GM19328 (cell line): ENCODE data around the gene DNAH17.

ENCODE experiments used
- ATAC-seq: cut with Tn5 transposase; IDR thresholded peaks from one replicate; pipeline ENCODE4 v1.9.1; 2021; ENCODE audit warnings: mild to moderate bottlenecking, moderate library complexity; ENCODE audit not compliant: unreplicated experiment

The DNAH17 gene

GRCh38 chr17:78460176-78460675 lies 117.0 kb downstream of the DNAH17 start:
- ATAC-seq = no peak

- no peak for ATAC-seq
Measured at GRCh38 chr17:78459696-78460095, 117.5 kb downstream of the DNAH17 start.

- ATAC-seq = no peak
Measured at GRCh38 chr17:78458736-78459335, 118.4 kb downstream of the DNAH17 start.

- ATAC-seq = no peak
Measured at GRCh38 chr17:78458091-78458490, 119.1 kb downstream of the DNAH17 start.

GRCh38 chr17:78454346-78454745 lies 122.8 kb downstream of the DNAH17 start:
- ATAC-seq = no peak

- no peak for ATAC-seq
Measured at GRCh38 chr17:78451753-78452152, 125.4 kb downstream of the DNAH17 start.

DNA sequence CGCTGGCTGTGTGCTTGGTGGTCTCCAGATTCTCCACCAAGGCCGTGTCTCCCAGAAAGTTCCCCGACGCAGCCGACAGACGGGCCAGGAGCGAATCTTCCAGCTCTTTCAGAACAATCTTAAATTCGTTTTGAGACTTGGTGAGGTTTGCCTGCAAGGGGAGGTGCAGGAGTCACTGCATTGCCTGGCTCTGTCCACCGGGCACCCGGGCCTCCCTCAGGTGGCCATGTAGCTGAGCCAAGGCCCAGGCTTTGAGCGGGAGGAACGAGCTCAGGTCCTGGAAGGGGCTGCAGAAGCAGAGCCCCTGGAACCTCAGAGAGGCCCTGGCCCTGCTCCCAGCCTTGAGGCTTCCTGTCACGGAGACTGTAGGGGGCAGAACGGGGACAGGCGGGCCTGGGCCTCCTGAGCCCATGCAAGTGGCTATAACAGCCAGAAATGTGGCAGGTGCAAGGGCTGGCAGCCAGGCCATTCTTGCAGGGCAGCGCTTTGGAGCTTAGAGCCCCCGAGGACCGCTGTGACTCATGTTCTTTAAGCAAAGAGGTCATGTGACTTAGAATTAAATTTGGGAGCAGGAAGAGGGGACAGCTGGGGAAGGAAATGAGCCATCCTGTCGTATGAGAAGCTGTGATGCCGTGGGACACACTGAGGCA lies 126.4 kb downstream of the DNAH17 start:
- no peak for ATAC-seq

DNA sequence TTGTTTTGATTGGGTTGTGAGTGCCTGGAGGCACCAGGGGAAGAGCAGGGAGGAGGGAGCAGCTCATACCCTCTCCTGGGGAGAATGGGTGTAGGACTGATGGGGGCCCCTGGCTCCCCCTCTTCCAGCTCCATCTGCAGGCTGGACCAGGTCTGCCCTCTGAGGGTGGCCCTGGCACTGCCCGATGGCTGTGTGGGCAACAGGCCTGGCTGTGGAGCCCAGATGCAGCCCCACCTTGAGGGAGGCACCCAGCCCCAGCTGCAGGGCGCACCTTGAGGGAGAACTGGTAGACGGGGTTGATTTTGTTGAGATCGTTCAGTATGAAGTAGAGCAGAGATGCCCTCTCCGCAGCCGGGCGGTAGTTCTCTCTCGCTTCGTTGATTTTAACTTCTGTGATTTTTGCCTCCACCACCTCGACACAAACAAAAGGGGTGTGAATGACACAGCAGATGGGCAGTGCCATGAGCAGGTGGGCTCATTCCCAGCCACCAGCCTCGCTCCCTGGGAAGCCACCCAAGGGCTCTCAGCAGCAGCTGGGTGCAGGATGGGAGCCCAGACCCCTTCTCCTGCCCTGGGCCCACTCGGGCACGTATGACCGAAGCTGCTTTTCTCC lies 127.1 kb downstream of the DNAH17 start:
- ATAC-seq = no peak

DNA sequence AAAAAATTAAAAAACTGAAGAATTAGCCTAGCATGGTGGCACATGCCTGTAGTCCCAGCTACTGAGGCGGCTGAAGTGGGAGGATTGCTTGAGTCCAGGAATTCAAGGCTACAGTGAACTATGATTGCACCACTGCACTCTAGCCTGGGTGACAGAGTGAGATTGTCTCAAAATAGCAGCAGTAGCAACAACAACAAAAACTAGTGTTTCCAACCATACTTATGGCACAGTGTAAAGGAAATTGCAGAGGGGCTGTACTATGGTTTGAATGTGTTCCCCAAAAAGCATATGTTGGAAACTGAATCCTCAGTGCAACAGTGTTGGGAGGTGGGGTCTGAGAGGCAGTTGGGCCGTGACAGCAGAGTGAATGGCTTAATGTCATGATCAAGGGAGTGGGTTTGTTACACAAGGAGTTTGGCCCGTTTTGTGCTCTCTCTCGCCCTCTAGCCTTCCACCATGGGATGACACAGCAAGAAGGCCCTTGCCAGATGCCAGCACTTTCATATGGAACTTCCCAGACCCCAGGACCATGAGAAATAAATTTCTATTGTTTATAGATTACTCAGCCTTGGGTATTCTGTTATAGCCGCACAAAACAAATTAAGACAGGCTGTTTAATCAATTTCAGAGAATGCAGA lies 128.7 kb downstream of the DNAH17 start:
- no peak for ATAC-seq

DNA sequence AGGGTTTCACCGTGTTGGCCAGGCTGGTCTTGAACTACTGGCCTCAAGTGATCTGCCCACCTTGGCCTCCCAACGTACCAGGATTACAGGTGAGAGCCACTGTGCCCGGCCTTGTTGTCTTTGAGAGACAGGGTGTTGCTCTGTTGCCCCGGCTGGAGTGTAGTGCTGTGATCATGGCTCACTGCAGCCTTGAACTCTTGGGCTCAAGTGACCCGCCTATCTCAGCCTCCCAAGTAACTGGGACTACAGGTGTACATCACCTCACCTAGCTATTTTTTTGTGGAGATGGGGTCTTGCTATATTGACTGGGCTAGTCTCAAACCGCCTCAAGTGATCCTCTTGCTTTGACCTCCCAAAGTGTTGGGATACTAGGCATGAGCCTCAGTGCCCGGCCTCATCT lies 130.4 kb downstream of the DNAH17 start:
- no peak for ATAC-seq

DNA sequence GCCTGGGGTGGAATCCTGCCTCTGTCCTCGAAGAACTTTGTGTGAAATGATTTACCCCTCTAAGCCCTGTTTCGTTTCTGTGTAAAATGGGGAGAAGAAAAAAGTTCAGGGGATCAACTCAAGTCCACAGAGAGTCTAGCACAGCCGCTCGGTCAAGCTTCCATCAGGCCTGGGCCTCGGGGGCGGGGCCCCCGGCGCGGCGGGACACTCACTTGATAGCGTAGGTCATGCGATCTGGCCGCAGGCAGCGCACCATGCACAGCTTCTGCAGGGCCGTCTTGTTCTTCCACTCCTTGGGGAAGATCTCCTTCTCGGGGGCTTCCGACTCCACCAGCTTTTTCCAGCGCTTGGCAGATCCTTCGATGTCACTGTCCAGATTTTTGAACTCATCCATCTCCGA lies 132.8 kb downstream of the DNAH17 start:
- ATAC-seq = no peak

GRCh38 chr17:78442648-78443218 lies 134.5 kb downstream of the DNAH17 start:
- no peak for ATAC-seq

DNA sequence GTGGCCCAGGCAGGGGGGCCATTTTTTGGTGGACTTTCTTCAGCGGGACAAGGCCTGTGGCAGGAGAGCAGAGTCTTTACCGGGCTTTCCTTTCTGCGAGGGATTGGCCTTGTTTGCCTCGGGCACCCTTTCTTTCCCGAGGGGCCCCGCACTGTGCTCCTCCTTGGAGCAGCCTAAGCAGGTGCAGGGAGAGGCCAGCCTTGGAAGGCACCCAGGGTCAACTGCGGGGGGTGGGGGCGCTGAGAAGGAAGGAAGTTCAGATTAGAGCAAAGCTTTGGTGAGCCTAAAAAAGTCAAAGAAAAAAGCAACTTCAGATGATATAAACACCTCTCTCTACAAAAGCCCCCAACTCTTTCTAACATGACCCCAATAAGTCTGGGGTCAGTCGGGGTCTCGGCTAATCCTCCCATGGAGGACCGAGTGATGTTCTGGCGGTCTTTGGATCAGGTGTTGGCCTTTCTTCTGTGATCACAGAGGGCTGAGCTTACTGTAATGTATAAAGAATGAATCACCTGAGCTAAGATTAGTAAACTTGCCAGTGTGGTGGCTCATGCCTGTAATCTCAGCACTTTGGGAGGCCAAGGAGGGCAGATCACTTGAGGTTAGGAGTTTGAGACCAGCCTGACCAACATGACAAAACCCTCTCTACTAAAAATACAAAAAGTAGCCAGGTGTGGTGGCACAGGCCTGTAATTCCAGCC lies 135.8 kb downstream of the DNAH17 start:
- no peak for ATAC-seq

GRCh38 chr17:78438694-78439325 lies 138.4 kb downstream of the DNAH17 start:
- no peak for ATAC-seq

DNA sequence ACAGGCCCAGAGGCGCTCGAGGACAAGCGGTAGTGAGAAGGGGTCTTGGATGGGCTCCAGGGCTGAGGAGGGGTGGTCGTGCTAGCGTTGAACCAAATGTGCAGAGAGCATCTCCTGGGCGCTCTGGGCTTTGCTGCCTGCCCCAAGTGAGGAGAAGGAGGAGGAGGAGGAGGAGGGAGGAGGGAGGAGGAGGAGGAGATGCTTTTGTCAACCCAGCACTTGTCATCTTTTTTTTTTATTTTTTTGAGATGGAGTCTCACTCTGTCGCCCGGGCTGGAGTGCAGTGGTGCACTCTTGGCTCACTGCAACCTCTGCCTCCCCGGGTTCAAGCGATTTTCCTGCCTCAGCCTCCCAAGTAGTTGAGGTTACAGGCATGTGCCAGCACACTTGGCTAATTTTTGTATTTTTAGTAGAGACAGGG lies 138.9 kb downstream of the DNAH17 start:
- no peak for ATAC-seq

- ATAC-seq = no peak
Measured at GRCh38 chr17:78437508-78438169, 139.6 kb downstream of the DNAH17 start.

- ATAC-seq = no peak
Measured at GRCh38 chr17:78435330-78436005, 141.7 kb downstream of the DNAH17 start.

GRCh38 chr17:78434455-78435329 lies 142.5 kb downstream of the DNAH17 start:
- no peak for ATAC-seq
